HepG2 (cell line): Measurements from ENCODE around the gene TRPV2. TPM values are rescaled to one million over a fixed set of nuclear protein-coding genes. Genes with fewer than 3 reads are reported as not detected.
A peak's percentile ranks its signal among the peaks of the same experiment; 100 is the strongest.

Experiments used
- CEBPB ChIP-seq: IDR thresholded peaks from 2 replicates; pipeline ENCODE4 v1.6.1; 2011; ENCODE audit warnings: low read depth, low read length, improper control_type of control experiment, borderline replicate concordance
- FOXP4 ChIP-seq: sonication (generic); formaldehyde crosslinking; IDR thresholded peaks from 2 replicates; pipeline ENCODE4 v1.4.0; 2020; ENCODE audit warnings: missing genetic modification reagents
- HDAC1 ChIP-seq: sonication (generic); formaldehyde crosslinking; IDR thresholded peaks from 2 replicates; pipeline ENCODE4 v1.5.1; 2020; ENCODE audit warnings: mild to moderate bottlenecking, missing genetic modification reagents
- HOXA5 ChIP-seq: sonication (generic); formaldehyde crosslinking; IDR thresholded peaks from 2 replicates; pipeline ENCODE4 v1.4.0; 2020; ENCODE audit warnings: missing genetic modification reagents
- ISX ChIP-seq: sonication (generic); formaldehyde crosslinking; conservative IDR thresholded peaks from 2 replicates; pipeline ENCODE4 v1.5.0; 2020; ENCODE audit warnings: missing genetic modification reagents
- MIXL1 ChIP-seq: IDR thresholded peaks from 2 replicates; pipeline ENCODE4 v1.6.1; 2016
- NFE2L2 ChIP-seq: fragments of 150-350 bp; IDR thresholded peaks from 2 replicates; pipeline ENCODE4 v1.6.1; 2014; ENCODE audit warnings: low read length
- REST ChIP-seq, 2 experiments: IDR thresholded peaks; 2 replicates each; pipeline ENCODE4 v1.6.1; 2011 to 2012; ENCODE audit warnings: low read length in 2 of 2, borderline replicate concordance in 1 of 2, low read depth in 1 of 2, mild to moderate bottlenecking in 1 of 2, moderate library complexity in 1 of 2
- RFX1 ChIP-seq: fragments of 450-650 bp; IDR thresholded peaks from 2 replicates; pipeline ENCODE4 v1.6.1; 2017
- RORA ChIP-seq: sonication (generic); formaldehyde crosslinking; IDR thresholded peaks from 2 replicates; pipeline ENCODE4 v1.5.0; 2020; ENCODE audit warnings: mild to moderate bottlenecking, missing genetic modification reagents, moderate library complexity
- SKI ChIP-seq: fragments of 450-650 bp; IDR thresholded peaks from one replicate; pipeline ENCODE4 v1.6.1; 2018; ENCODE audit warnings: mild to moderate bottlenecking; ENCODE audit not compliant: partially characterized antibody
- TAF1 ChIP-seq: sonication (generic); formaldehyde crosslinking; IDR thresholded peaks from 2 replicates; pipeline ENCODE4 v1.4.0; 2020; ENCODE audit warnings: missing genetic modification reagents
- ZNF142 ChIP-seq: sonication (generic); formaldehyde crosslinking; IDR thresholded peaks from 2 replicates; pipeline ENCODE4 v1.4.0; 2020; ENCODE audit warnings: missing genetic modification reagents
- ZNF232 ChIP-seq: sonication (generic); formaldehyde crosslinking; IDR thresholded peaks from 2 replicates; pipeline ENCODE4 v1.4.0; 2020; ENCODE audit warnings: missing genetic modification reagents, borderline replicate concordance
- ZNF235 ChIP-seq: sonication (generic); formaldehyde crosslinking; IDR thresholded peaks from 2 replicates; pipeline ENCODE4 v1.8.1; 2023; ENCODE audit warnings: mild to moderate bottlenecking, missing genetic modification reagents, borderline replicate concordance
- ZNF615 ChIP-seq: sonication (generic); formaldehyde crosslinking; IDR thresholded peaks from 2 replicates; pipeline ENCODE4 v1.5.0; 2020; ENCODE audit warnings: mild to moderate bottlenecking, missing genetic modification reagents, borderline replicate concordance
- ZNF788 ChIP-seq: sonication (generic); formaldehyde crosslinking; IDR thresholded peaks from 2 replicates; pipeline ENCODE4 v1.5.0; 2020; ENCODE audit warnings: mild to moderate bottlenecking, missing genetic modification reagents, borderline replicate concordance
- polyA plus RNA-seq, 8 experiments: library from polyadenylated mRNA; depleted of rRNA in 3 of 8; stranded (reverse) in 7 of 8; unstranded in 1 of 8; fragments of >200 nt; fragmentation: Illumina TruSeq in 4 of 8; extraction: Trizol in 4 of 8; gene quantifications; 2 replicates each; pipeline versions ENCODE4 v1.2.1 to v1.2.3, GENCODE V29; 2011 to 2016; ENCODE audit warnings: low read depth in 4 of 8, missing spikeins in 1 of 8, mixed read lengths in 1 of 8; ENCODE audit not compliant: insufficient read depth in 1 of 8
- total RNA-seq, 5 experiments: library from RNA; depleted of rRNA; stranded (reverse); fragments of >200 nt; fragmentation: Illumina TruSeq; extraction: Trizol; gene quantifications; 2 replicates each; pipeline ENCODE4 v1.2.3, GENCODE V29; 2016; ENCODE audit warnings: low read depth in 1 of 5

Gene TRPV2
- total and polyA plus RNA-seq, 2 of the 13 experiments (the other 11 are each of a cell fraction or from before 2014, with no cell fraction given): 13.6 to 21.3 TPM

- no peak for TF ChIP-seq ZNF788 (CRISPR knock-in tag)
- TF ChIP-seq ZNF232: no peak
- no peak for TF ChIP-seq HDAC1 (CRISPR knock-in tag)
- TF ChIP-seq ISX (CRISPR knock-in tag): no peak
- TF ChIP-seq HOXA5 (CRISPR knock-in tag): no peak
- no peak for TF ChIP-seq CEBPB
- TF ChIP-seq TAF1: no peak
- TF ChIP-seq RFX1: no peak
- TF ChIP-seq ZNF615: no peak
- no peak for TF ChIP-seq RORA (CRISPR knock-in tag)
- no peak for TF ChIP-seq REST (IDR thresholded peaks at IDR 0.05; ENCODE audit: borderline replicate concordance in 1 of 2, low read depth in 1 of 2, low read length in 2 of 2)
- no peak for TF ChIP-seq ZNF235 (CRISPR knock-in tag)
- no peak for TF ChIP-seq ZNF142 (CRISPR knock-in tag)
- TF ChIP-seq FOXP4 (CRISPR knock-in tag): peak; percentile 75
- TF ChIP-seq SKI: peak; percentile 40
- 0 out of 2 replicates have a peak, but pooled peaks have one; percentile 20 for TF ChIP-seq MIXL1 (CRISPR knock-in tag)
- TF ChIP-seq NFE2L2: peak; percentile 93
Observed at GRCh38 chr17:16398270-16399267, 16.8 kb upstream of the TRPV2 start (continued).
